Measurements from ENCODE around the gene SLC6A5.

SLC6A5 gene

DNA sequence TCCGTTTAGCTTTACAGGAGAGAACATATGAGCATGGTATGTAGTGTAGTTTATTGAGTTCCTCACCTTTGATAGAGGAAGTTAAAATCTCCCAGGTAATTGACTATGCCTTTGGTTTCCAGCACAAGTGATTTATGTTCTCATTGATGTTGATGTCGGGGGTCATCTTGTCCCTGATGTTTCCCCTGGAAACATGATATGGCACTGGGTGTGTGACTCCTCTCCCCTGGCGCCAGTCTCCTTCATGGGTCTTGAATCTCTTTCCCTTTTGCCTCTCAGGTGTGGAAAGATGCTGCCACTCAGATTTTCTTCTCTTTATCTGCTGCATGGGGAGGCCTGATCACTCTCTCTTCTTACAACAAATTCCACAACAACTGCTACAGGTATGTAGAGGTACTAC is 28.3 kb downstream of the SLC6A5 start:
- H3K4me3 ChIP-seq (ENCODE audit: low read depth in 1 of 2, low read length in 1 of 2), result no peak overlapping the region
- TF ChIP-seq CTCF (IDR thresholded peaks at IDR 0.05), result no peak
- H3K4me1 ChIP-seq (ENCODE audit: control insufficient read depth in 1 of 2, insufficient read depth in 1 of 2, low read depth in 1 of 2, low read length in 1 of 2), result no peaks in the 10 kb centered on the region
- no peaks in the 10 kb centered on the region for H3K36me3 ChIP-seq
- no peaks in the 10 kb centered on the region for H3K27me3 ChIP-seq
- no peak overlapping the region for H3K27ac ChIP-seq
- H3K9me3 ChIP-seq, result no peaks in the 10 kb centered on the region

GRCh38 chr11:20631519-20632168 is 32.2 kb downstream of the SLC6A5 start:
- Histone ChIP-seq H3K4me3 (ENCODE audit: low read depth in 1 of 2, low read length in 1 of 2) (no peak overlapping the region), H3K36me3 (no peaks in the 10 kb centered on the region), H3K27ac (no peak overlapping the region), H3K27me3 (peaks cover 11% of the 10 kb centered on the region), H3K9me3 (no peaks in the 10 kb centered on the region), H3K4me1 (ENCODE audit: control insufficient read depth in 1 of 2, insufficient read depth in 1 of 2, low read depth in 1 of 2, low read length in 1 of 2) (no peaks in the 10 kb centered on the region)
- TF ChIP-seq CTCF (IDR thresholded peaks at IDR 0.05), result no peak

- Histone ChIP-seq H3K9me3 (no peaks in the 10 kb centered on the region), H3K4me1 (ENCODE audit: control insufficient read depth in 1 of 2, insufficient read depth in 1 of 2, low read depth in 1 of 2, low read length in 1 of 2) (no peaks in the 10 kb centered on the region), H3K27ac (no peak overlapping the region), H3K4me3 (ENCODE audit: low read depth in 1 of 2, low read length in 1 of 2) (no peak overlapping the region), H3K27me3 (peaks cover 13% of the 10 kb centered on the region), H3K36me3 (no peaks in the 10 kb centered on the region)
- no peak for TF ChIP-seq CTCF (IDR thresholded peaks at IDR 0.05)
These were observed 32.7 kb downstream of the SLC6A5 start for GRCh38 chr11:20632169-20632532.

- TF ChIP-seq CTCF (IDR thresholded peaks at IDR 0.05), result no peak
- no peaks in the 10 kb centered on the region for H3K9me3 ChIP-seq
- no peak overlapping the region for H3K4me3 ChIP-seq (ENCODE audit: low read depth in 1 of 2, low read length in 1 of 2)
- peaks cover 21% of the 10 kb centered on the region for H3K27me3 ChIP-seq
- no peaks in the 10 kb centered on the region for H3K4me1 ChIP-seq (ENCODE audit: control insufficient read depth in 1 of 2, insufficient read depth in 1 of 2, low read depth in 1 of 2, low read length in 1 of 2)
- no peak overlapping the region for H3K27ac ChIP-seq
- H3K36me3 ChIP-seq, result no peaks in the 10 kb centered on the region
These were observed 34.6 kb downstream of the SLC6A5 start for GRCh38 chr11:20634044-20634443.

GRCh38 chr11:20634781-20635180 is 35.4 kb downstream of the SLC6A5 start:
- Histone ChIP-seq H3K36me3 (no peaks in the 10 kb centered on the region), H3K9me3 (no peaks in the 10 kb centered on the region), H3K27me3 (peaks cover 24% of the 10 kb centered on the region), H3K27ac (no peak overlapping the region), H3K4me3 (ENCODE audit: low read depth in 1 of 2, low read length in 1 of 2) (no peak overlapping the region), H3K4me1 (ENCODE audit: control insufficient read depth in 1 of 2, insufficient read depth in 1 of 2, low read depth in 1 of 2, low read length in 1 of 2) (no peaks in the 10 kb centered on the region)
- TF ChIP-seq CTCF (IDR thresholded peaks at IDR 0.05), result no peak

- H3K4me3 ChIP-seq (ENCODE audit: low read depth in 1 of 2, low read length in 1 of 2), result no peak overlapping the region
- no peaks in the 10 kb centered on the region for H3K9me3 ChIP-seq
- H3K36me3 ChIP-seq, result no peaks in the 10 kb centered on the region
- H3K4me1 ChIP-seq (ENCODE audit: control insufficient read depth in 1 of 2, insufficient read depth in 1 of 2, low read depth in 1 of 2, low read length in 1 of 2), result no peaks in the 10 kb centered on the region
- peaks cover 30% of the 10 kb centered on the region for H3K27me3 ChIP-seq
- no peak for TF ChIP-seq CTCF (IDR thresholded peaks at IDR 0.05)
- H3K27ac ChIP-seq, result no peak overlapping the region
These were observed 38.7 kb downstream of the SLC6A5 start for GRCh38 chr11:20638074-20638473.
